Trophoblast cell (in vitro differentiated cells and primary cell): ENCODE data around the gene SCG3.
A peak's percentile ranks its signal among the peaks of the same experiment; 100 is the strongest.

ENCODE experiments used
- DNase-seq, 2 donors: peaks; one replicate each; pipeline ENCODE4 v3.0.0-alpha.2; 2016
- H2AFZ ChIP-seq: 2 replicates; pipeline ENCODE4 v1.6.1; 2013; ENCODE audit warnings: low read length, moderate library complexity, mild to moderate bottlenecking; ENCODE audit not compliant: insufficient read depth, poor library complexity
- H2AK5ac ChIP-seq: 2 replicates; pipeline ENCODE4 v1.6.1; 2013; ENCODE audit warnings: mild to moderate bottlenecking, low read length
- H2BK120ac ChIP-seq: 2 replicates; pipeline ENCODE4 v1.6.1; 2013; ENCODE audit warnings: low read length, mild to moderate bottlenecking, moderate library complexity; ENCODE audit not compliant: insufficient read depth, poor library complexity
- H2BK12ac ChIP-seq: 2 replicates; pipeline ENCODE4 v1.6.1; 2013; ENCODE audit warnings: mild to moderate bottlenecking, low read length, moderate library complexity
- H2BK5ac ChIP-seq: 2 replicates; pipeline ENCODE4 v1.6.1; 2013; ENCODE audit warnings: low read length, low read depth, moderate library complexity, mild to moderate bottlenecking; ENCODE audit not compliant: poor library complexity
- H3K14ac ChIP-seq: 2 replicates; pipeline ENCODE4 v1.6.1; 2013; ENCODE audit warnings: mild to moderate bottlenecking, low read length
- H3K18ac ChIP-seq: 2 replicates; pipeline ENCODE4 v1.6.1; 2013; ENCODE audit warnings: mild to moderate bottlenecking, low read length
- H3K23ac ChIP-seq: 2 replicates; pipeline ENCODE4 v1.6.1; 2013; ENCODE audit warnings: low read length
- H3K27ac ChIP-seq: 2 replicates; pipeline ENCODE4 v1.5.1; 2013; ENCODE audit warnings: low read depth, mild to moderate bottlenecking, inconsistent platforms, low read length, moderate library complexity
- H3K27me3 ChIP-seq: 2 replicates; pipeline ENCODE4 v1.6.1; 2013; ENCODE audit warnings: inconsistent platforms, mild to moderate bottlenecking, low read length, moderate library complexity; ENCODE audit not compliant: insufficient read depth
- H3K36me3 ChIP-seq, 2 experiments: 1 replicate in 1 of 2; 2 replicates in 1 of 2; pipeline ENCODE4 v1.6.1; 2013; ENCODE audit warnings: low read length in 2 of 2, mild to moderate bottlenecking in 2 of 2, moderate library complexity in 1 of 2; ENCODE audit not compliant: insufficient read depth in 2 of 2, control insufficient read depth in 1 of 2
- H3K4ac ChIP-seq: 2 replicates; pipeline ENCODE4 v1.6.1; 2013; ENCODE audit warnings: low read depth, mild to moderate bottlenecking, low read length, moderate library complexity
- H3K4me1 ChIP-seq, 2 experiments: 1 replicate in 1 of 2; 2 replicates in 1 of 2; pipeline ENCODE4 v1.6.1; 2013; ENCODE audit warnings: low read length in 2 of 2, mild to moderate bottlenecking in 2 of 2, moderate library complexity in 1 of 2; ENCODE audit not compliant: insufficient read depth in 2 of 2, control insufficient read depth in 1 of 2
- H3K4me2 ChIP-seq: 2 replicates; pipeline ENCODE4 v1.6.1; 2013; ENCODE audit warnings: inconsistent platforms, mild to moderate bottlenecking, low read length, moderate library complexity
- H3K4me3 ChIP-seq: 2 replicates; pipeline ENCODE4 v1.5.1; 2013; ENCODE audit warnings: mild to moderate bottlenecking, low read depth, low read length, inconsistent platforms
- H3K79me1 ChIP-seq: one replicate; pipeline ENCODE4 v1.6.1; 2013; ENCODE audit warnings: low read length
- H3K79me2 ChIP-seq: 2 replicates; pipeline ENCODE4 v1.6.1; 2013; ENCODE audit warnings: low read length, mild to moderate bottlenecking; ENCODE audit not compliant: control insufficient read depth, insufficient read depth, poor library complexity
- H3K9ac ChIP-seq: 2 replicates; pipeline ENCODE4 v1.6.1; 2013; ENCODE audit warnings: mild to moderate bottlenecking, low read length
- H3K9me3 ChIP-seq: 2 replicates; pipeline ENCODE4 v1.6.1; 2013; ENCODE audit warnings: low read depth, mild to moderate bottlenecking, control low read depth, inconsistent platforms, low read length; ENCODE audit not compliant: insufficient read depth
- H4K12ac ChIP-seq: 2 replicates; pipeline ENCODE4 v1.6.1; 2013; ENCODE audit warnings: low read depth, mild to moderate bottlenecking, low read length, moderate library complexity
- H4K8ac ChIP-seq: 2 replicates; pipeline ENCODE4 v1.6.1; 2013; ENCODE audit warnings: low read depth, mild to moderate bottlenecking, low read length, moderate library complexity
- H4K91ac ChIP-seq: one replicate; pipeline ENCODE4 v1.6.1; 2013; ENCODE audit warnings: low read depth, mild to moderate bottlenecking, low read length, moderate library complexity
- WGBS: extraction: QIAGEN DNeasy Blood & Tissue Kit; methylation state at CpG from one replicate; pipeline ENCODE4 v1.1.7; 2013; ENCODE audit warnings: missing lambda C conversion rate; ENCODE audit not compliant: insufficient read length, insufficient coverage; ENCODE audit errors: extremely low coverage; 5-methylcytosine and 5-hydroxymethylcytosine counted together

Gene SCG3

DNA sequence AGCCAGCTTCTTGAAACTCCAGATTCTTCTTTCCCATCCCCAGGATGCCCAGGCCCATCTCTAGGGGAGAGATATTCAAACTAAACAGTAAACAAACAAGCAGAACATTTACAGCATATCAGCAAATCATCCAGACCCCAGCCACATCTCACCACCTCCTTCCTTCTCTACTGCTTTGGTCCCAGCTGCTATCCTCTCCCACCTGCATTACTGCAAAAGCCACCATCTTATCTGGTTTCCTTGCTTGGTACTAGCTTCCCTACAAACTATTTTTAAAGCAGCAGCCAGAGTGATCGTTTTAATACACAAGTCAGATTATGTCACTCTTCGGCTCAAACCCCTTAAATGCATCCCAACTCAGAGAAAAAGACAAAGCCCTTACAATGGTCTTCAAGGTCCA, 51.3 kb downstream of the SCG3 start:
- no peak overlapping the region for H2BK5ac ChIP-seq
- H3K4ac ChIP-seq = no peak overlapping the region
- WGBS = no CpG with 5 or more reads among the region's 2 CpGs
- H3K27me3 ChIP-seq = no peaks in the 10 kb centered on the region
- H3K9ac ChIP-seq = no peak overlapping the region
- no peak overlapping the region for H2BK12ac ChIP-seq
- H3K9me3 ChIP-seq = no peaks in the 10 kb centered on the region
- no peak overlapping the region for H3K14ac ChIP-seq
- H2AK5ac ChIP-seq = no peak overlapping the region
- no peak overlapping the region for H2AFZ ChIP-seq
- no peaks in the 10 kb centered on the region for H3K36me3 ChIP-seq
- H3K4me3 ChIP-seq = no peak overlapping the region
- H3K79me2 ChIP-seq = no peaks in the 10 kb centered on the region
- no peak overlapping the region for H3K27ac ChIP-seq
- no peak overlapping the region for H3K4me2 ChIP-seq
- no peak overlapping the region for H3K18ac ChIP-seq
- no peak for DNase-seq
- H2BK120ac ChIP-seq = no peak overlapping the region
- no peak overlapping the region for H3K23ac ChIP-seq
- H3K79me1 ChIP-seq = peaks cover 4% of the 10 kb centered on the region
- no peak overlapping the region for H4K91ac ChIP-seq
- H4K8ac ChIP-seq = no peak overlapping the region
- peaks cover 2 to 9% of the 10 kb centered on the region in 2 experiments for H3K4me1 ChIP-seq
- H4K12ac ChIP-seq = no peak overlapping the region

DNA sequence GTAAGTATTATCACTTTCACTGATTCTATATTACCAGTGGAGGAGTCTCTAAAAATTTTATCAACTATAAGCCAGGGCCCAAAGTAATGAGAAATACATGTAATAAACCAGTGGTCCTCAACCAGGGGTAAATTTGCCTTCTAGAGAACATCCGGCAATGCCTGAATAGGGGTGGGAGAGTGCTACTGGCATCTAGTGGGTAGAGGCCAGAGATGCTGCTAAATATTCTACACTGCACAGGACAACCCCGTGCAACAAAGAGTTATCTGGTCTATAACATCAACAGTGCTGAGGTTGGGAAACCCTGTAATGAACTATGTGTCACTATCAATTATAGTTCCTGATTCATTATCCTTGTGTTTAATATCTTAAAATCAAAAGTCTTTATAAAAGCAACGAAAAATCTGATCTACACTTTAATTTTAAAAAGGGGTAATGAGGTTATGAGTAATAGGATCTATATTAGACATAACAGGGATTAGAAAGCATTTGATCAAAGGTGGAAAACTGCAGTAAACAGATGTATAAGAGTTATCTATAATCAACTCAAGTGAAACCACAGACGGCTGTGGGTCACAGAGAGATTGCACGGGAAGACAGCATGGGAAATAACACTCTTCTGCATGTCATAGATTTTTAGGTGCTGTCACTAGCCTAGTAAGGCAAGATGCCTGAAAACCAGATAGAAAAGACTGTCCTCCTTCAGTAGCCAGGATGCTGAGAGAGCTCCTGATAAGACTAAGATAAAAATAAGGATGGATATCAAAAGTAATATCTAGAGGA, 54.1 kb downstream of the SCG3 start:
- Histone ChIP-seq H3K79me2 (no peaks in the 10 kb centered on the region), H3K4me2 (no peak overlapping the region), H3K4ac (no peak overlapping the region), H3K18ac (no peak overlapping the region), H2AK5ac (no peak overlapping the region), H3K27me3 (no peaks in the 10 kb centered on the region), H3K9me3 (no peaks in the 10 kb centered on the region), H3K79me1 (peaks cover 4% of the 10 kb centered on the region), H4K12ac (no peak overlapping the region), H2BK12ac (no peak overlapping the region), H4K91ac (no peak overlapping the region), H4K8ac (no peak overlapping the region), H3K9ac (no peak overlapping the region), H3K14ac (no peak overlapping the region), H3K36me3 (no peaks in the 10 kb centered on the region), H2AFZ (no peak overlapping the region), H2BK120ac (no peak overlapping the region), H2BK5ac (no peak overlapping the region), H3K4me3 (no peak overlapping the region), H3K27ac (no peak overlapping the region), H3K4me1 (peaks cover 2 to 8% of the 10 kb centered on the region in 2 experiments), H3K23ac (no peak overlapping the region)
- DNase-seq = no peak
- WGBS = no CpG with 5 or more reads among the region's 5 CpGs

DNA sequence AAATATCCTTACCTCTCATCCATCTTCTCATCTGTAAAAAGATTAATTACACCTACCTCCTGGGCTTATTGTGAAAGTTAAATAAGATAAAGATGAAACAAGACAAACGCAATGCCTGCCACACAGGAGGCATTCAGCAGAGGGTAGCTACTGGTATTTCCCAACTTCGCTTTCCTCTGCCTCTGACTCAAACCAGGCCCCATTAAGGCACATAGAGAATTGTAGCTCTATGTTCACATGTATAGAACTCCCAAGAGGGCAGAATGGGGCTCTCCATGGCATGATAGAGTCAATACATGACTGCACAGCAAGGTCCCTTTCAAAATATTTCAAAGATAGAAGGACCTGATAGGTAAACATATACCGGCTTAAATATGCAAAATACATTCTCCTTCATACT, 54.8 kb downstream of the SCG3 start:
- no peak overlapping the region for H4K12ac ChIP-seq
- no peak overlapping the region for H2BK12ac ChIP-seq
- peak in 1 of 2 donors; percentile 7 for DNase-seq
- no peak overlapping the region for H3K9ac ChIP-seq
- no peak overlapping the region for H2BK120ac ChIP-seq
- H3K14ac ChIP-seq = no peak overlapping the region
- no peak overlapping the region for H3K23ac ChIP-seq
- H3K79me1 ChIP-seq = peaks cover 4% of the 10 kb centered on the region
- no peaks in the 10 kb centered on the region for H3K36me3 ChIP-seq
- H4K91ac ChIP-seq = no peak overlapping the region
- no peak overlapping the region for H2AK5ac ChIP-seq
- no peak overlapping the region for H3K27ac ChIP-seq
- H2BK5ac ChIP-seq = no peak overlapping the region
- no peak overlapping the region for H4K8ac ChIP-seq
- H2AFZ ChIP-seq = no peak overlapping the region
- H3K27me3 ChIP-seq = no peaks in the 10 kb centered on the region
- no CpG with 5 or more reads among the region's 3 CpGs for WGBS
- H3K9me3 ChIP-seq = no peaks in the 10 kb centered on the region
- peaks cover 2 to 8% of the 10 kb centered on the region in 2 experiments for H3K4me1 ChIP-seq
- H3K4ac ChIP-seq = no peak overlapping the region
- H3K18ac ChIP-seq = no peak overlapping the region
- H3K79me2 ChIP-seq = no peaks in the 10 kb centered on the region
- H3K4me3 ChIP-seq = no peak overlapping the region
- no peak overlapping the region for H3K4me2 ChIP-seq

GRCh38 chr15:51736751-51737521, 55.6 kb downstream of the SCG3 start:
- Histone ChIP-seq H2BK5ac (no peak overlapping the region), H2AK5ac (no peak overlapping the region), H3K23ac (no peak overlapping the region), H3K27ac (no peak overlapping the region), H3K36me3 (no peaks in the 10 kb centered on the region), H3K4me2 (peak overlapping the region; percentile 96), H3K4ac (no peak overlapping the region), H3K9ac (peak overlapping the region; percentile 17), H4K12ac (peak overlapping the region; percentile 32), H3K27me3 (no peaks in the 10 kb centered on the region), H3K4me3 (peak overlapping the region; percentile 85), H3K14ac (peak overlapping the region; percentile 12), H4K91ac (no peak overlapping the region), H3K9me3 (no peaks in the 10 kb centered on the region), H3K4me1 (peaks cover 2 to 6% of the 10 kb centered on the region in 2 experiments), H2AFZ (peak overlapping the region; percentile 81), H3K18ac (peak overlapping the region; percentile 57), H2BK120ac (peak overlapping the region; percentile 9), H3K79me2 (no peaks in the 10 kb centered on the region), H2BK12ac (no peak overlapping the region), H3K79me1 (peaks cover 4% of the 10 kb centered on the region), H4K8ac (peak overlapping the region; percentile 77)
- peak; percentile 25 to 54 for DNase-seq
- no CpG with 5 or more reads among the region's 69 CpGs for WGBS
